ENCODE results near the gene ST6GALNAC3.

ST6GALNAC3 gene

DNA sequence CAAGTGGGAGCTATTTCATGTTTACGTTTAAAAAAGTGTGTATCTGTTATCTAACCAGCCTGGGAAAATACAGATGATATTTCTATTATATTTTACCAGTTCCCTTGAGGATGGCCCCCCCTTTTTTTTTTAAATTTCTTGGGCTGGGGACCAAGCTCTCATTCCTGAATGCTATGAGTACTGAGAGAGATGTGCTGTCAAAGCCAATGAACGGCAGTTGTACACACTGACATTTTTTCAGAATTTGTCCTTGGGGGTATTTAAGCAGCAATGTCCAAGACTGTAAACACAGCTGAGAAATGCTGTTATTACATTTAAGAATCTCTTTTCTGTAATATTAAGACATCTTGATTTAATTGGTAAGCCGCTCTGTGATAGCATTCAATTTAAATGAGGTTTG is 177.9 kb downstream of the ST6GALNAC3 start:
- no peak for DNase-seq (ENCODE audit: low spot score)

DNA sequence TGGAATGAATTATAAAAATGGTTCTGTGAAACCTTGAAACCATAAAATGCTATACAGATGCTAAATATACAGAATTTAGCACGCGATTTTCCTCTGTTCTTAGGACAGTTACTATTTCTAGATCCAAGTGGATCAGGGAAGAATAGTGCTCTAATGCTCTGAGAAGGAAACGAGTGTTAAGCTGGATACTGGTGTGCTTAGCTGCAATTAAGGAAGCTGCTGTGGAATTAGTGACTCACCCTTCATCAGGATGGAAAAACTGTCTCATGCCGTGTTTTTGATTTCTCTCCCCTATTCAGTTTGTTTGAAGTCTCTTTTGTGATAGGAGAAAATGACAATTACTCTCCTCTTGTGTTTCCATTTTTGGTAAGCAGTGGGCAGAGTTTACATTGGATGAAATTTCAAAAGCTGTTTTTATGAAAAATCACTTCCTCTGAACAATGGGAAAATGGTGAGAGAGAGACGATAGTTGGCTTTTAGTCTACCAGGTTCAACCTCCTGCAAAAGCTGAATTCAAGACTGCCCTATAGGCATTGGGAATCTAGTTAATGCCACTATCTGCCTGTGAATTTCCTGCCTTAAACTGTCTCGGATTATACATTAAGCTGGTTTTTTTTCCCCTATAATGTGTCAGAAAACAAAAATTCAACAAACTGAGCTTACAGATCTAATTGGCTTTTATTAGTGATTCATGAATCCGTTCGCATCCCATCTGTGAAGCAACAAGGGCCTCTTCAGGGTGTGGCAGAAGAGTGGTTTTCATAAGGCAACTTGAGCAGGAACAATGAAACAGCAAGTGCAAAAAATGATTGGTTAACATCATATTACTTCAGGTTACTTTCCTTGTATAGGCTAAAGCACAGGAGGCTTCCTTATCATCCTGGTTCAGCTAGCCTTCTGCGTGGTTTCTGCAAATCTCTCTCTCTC is 179.8 kb downstream of the ST6GALNAC3 start:
- DNase-seq (ENCODE audit: low spot score) = no peak

DNA sequence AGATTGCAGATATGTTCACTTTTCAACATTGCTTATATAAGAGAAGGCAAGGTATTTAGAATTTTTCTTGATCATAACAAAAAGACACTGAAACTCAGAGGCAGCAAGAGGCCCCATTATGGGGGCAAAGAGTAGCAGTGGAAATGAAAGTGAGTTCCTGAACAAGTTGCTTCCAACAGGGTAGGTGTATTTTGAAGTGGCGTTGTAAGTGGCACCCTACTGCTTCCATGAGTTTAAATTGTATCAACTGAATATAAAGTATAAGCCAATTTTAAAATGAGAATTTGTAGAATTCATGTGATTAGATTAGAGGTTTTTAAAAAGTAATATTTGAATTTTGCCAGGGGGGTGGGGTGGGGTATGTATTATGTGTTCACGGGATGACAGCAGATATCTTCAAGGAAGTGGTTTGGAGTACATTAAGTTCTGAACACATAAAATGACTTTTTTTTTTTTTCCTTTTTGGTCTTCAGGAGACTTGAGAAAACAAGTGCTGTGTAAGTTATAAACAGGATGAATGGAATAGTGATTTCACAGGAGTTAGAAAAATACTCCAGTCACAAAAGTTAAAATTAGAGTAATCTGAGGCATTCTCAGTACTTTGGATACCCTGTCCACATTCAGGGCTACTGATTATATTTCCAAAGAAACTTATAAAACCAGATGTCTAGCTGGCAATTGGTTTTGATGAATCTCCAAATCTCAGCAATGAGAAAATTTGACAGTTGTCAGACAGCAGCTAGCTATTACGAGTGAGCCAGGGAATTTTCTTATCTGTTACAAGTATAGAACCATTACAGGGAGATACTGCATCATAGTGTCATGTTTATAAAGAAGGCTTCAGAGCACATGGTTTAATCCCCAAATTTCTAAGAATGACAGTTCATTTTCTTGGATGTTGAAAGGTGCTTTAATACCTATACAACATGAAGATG is 182.0 kb downstream of the ST6GALNAC3 start:
- DNase-seq (ENCODE audit: low spot score) = no peak

GRCh38 chr1:76257823-76258222 is 183.3 kb downstream of the ST6GALNAC3 start:
- no peak for DNase-seq (ENCODE audit: low spot score)

DNA sequence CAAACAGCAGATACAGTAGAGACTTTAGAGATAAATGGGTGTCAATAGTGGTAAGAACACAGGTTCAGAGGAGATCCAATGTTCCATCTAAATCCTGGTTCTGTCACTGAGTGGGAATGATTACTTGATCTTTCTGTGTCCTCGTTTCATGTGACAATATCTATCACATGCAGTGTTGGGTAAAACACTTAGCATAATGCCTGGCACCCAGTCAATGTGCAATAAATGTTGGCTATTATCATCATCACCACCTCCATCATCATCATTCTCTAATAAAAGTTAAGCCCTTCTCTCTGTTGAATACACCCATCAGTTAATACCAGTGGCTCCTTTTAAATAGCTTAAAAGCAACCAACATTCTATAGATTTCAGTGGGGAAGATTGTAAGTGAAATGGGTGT is 184.7 kb downstream of the ST6GALNAC3 start:
- DNase-seq (ENCODE audit: low spot score) = no peak

- DNase-seq (ENCODE audit: low spot score) = no peak
These were observed 185.7 kb downstream of the ST6GALNAC3 start for GRCh38 chr1:76260279-76260678.

GRCh38 chr1:76262601-76263000 is 188.1 kb downstream of the ST6GALNAC3 start:
- DNase-seq (ENCODE audit: low spot score) = no peak

DNA sequence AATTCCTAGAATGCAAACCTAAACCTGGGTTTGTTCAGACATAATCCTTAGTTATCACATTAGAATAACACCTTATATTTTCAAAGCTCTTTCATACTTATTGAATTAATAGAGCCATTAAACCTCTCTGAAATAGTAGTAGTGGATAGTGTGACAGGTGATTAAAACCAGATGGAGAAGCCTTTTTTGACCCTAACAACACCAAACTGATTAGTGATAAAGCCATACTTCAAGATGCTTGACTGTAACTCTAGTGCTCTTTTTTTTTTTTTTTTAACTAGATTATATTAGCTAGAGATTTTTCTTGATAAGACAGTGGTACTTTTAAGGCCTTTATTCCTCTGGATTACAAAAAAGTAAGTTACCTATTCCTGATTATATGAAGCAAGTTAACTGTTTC is 190.1 kb downstream of the ST6GALNAC3 start:
- no peak for DNase-seq (ENCODE audit: low spot score)

GRCh38 chr1:76266762-76267161 is 192.2 kb downstream of the ST6GALNAC3 start:
- DNase-seq (ENCODE audit: low spot score) = no peak

GRCh38 chr1:76267631-76268030 is 193.1 kb downstream of the ST6GALNAC3 start:
- no peak for DNase-seq (ENCODE audit: low spot score)

GRCh38 chr1:76268341-76268740 is 193.8 kb downstream of the ST6GALNAC3 start:
- DNase-seq (ENCODE audit: low spot score) = no peak

GRCh38 chr1:76269155-76269554 is 194.6 kb downstream of the ST6GALNAC3 start:
- no peak for DNase-seq (ENCODE audit: low spot score)

GRCh38 chr1:76274302-76274701 is 199.8 kb downstream of the ST6GALNAC3 start:
- no peak for DNase-seq (ENCODE audit: low spot score)

- DNase-seq (ENCODE audit: low spot score) = no peak
These were observed 200.2 kb downstream of the ST6GALNAC3 start for GRCh38 chr1:76274718-76275117.

DNA sequence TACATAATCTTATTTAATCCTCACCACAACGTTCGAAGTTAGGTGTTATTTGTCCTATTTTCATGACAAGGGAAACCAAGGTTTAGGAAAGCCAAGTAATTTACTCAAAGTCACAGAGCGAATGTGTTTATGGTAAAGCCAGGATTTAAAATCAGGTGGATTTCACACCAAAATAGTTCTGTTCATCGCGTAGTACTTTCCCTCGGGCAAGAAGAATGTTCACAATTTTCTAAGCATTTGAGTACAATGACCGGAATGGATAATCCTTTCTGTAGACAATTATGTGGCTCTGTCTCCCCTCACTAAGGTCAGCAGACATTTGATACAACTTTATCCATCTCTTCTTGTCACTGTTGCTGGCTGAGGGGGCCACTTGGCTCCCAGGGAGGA is 204.2 kb downstream of the ST6GALNAC3 start:
- DNase-seq (ENCODE audit: low spot score) = no peak

DNA sequence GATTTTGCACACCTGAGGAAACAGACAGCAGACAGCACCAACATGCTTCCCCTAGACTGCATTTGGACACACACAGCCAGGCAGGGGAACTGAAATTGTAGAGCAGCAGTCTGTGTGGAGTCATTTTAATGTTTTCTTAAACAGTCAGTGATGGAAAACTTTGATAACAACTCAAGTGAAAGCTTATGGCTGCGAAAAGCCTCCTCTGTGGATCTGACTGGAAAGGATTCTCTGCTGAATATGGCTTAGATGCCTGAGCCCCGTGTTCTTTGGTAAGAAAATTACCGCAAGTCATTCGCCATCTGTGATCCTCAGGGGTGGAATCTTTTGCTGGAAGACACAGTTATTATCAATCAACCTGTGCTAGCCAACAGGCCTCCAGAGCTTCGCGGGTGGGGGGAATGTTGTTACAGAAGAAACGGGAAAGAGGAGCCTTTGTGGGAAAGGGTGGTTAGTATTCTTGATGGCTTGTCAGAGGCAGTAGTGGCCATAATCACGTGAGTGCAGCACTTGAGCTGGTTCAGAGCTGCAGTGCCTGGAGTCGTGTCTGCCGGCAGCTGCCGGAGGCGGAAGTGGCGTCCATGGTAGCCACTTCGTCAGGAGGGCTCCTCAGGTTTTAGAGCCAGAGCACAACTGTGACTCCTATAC is 204.7 kb downstream of the ST6GALNAC3 start:
- DNase-seq (ENCODE audit: low spot score) = no peak

DNA sequence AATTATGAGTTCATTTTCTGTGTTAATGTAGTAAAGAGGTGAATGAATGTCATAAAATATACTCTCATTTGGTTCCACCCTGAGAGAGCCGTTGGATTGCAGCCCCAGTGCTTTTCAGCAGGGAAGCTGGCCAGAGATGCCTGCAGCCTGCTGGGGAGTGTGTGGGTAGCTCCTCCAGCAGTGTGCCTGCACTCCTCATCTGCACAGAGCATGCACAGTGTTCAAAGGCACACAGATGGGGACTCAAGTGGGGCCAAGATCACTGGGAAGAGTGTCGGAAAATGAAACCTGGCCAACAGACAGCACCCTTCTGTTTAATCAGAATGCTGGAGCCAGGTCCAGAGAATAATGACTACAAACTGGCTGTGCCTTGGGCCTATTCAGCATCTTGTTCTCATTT is 206.8 kb downstream of the ST6GALNAC3 start:
- no peak for DNase-seq (ENCODE audit: low spot score)

DNA sequence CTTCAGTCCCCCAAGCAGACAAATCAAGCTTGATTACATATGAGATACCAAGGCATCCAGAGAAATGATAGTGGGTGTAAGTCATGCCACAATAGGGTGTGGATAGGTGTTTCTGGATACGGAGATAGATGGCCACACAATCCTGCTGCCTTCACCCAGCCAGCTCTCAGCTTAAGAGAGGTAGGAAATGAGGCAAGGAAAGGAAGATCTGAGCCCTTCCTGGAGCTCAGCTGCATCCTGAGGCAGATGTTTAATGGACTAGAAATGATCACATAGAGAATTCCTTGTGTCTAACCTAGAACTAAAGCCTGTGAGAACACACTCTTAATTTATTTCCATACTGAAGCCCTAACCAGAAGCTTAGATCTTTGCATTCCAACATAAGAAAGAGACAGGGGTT is 210.3 kb downstream of the ST6GALNAC3 start:
- DNase-seq (ENCODE audit: low spot score) = no peak

DNA sequence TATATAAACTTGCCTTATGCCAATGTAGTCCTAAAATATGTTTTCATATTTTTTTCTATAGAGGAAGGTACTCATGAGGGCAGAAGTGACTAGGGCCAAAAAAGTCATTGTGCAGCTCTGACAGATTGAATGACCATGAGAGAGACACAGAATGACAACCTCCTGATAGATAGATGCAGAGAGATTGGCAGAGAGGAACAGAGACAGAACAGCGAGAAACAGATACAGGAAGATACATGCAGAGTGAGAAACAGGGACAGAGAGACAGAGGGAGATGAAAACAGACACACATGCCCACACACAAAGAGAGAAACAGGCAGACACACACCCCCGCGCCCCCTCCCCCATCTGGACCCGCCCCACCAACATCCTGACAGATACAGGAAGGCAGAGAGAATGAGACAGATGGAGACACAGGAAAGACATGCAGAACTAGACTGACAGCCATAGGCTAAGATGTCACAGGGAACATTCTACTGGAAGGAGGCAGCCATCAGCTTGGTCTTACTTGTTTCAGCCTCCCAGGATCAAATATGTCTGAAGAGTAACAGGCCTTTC is 211.1 kb downstream of the ST6GALNAC3 start:
- DNase-seq (ENCODE audit: low spot score) = no peak

DNA sequence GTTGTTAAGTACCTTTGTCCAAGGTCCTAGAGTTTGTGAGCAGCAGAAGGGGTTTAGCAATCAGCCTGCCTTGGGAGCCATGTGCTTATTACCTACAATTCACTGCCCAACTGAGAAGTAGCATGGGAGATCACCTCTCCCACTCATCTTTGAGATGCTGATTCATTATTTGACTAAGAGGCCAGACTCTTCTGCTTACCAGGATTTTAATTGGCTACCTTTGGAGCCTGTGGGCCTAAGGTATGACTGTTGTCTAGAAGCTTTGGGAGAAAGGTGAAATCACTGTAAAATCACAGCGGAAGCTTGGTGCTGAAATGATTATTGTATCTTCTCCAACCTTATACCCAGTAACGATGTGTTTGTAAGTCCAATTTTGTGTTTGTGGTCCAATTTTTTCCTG is 213.4 kb downstream of the ST6GALNAC3 start:
- DNase-seq (ENCODE audit: low spot score) = no peak

GRCh38 chr1:76288758-76289483 is 214.4 kb downstream of the ST6GALNAC3 start:
- DNase-seq (ENCODE audit: low spot score) = no peak
